ENCODE results near the gene GAB1.
"Not testable (repeated sequence)": the region's sequence is repeated elsewhere in the genome, so short reads cannot be mapped to it uniquely, and the experiment has no call there.

GAB1 gene

DNA sequence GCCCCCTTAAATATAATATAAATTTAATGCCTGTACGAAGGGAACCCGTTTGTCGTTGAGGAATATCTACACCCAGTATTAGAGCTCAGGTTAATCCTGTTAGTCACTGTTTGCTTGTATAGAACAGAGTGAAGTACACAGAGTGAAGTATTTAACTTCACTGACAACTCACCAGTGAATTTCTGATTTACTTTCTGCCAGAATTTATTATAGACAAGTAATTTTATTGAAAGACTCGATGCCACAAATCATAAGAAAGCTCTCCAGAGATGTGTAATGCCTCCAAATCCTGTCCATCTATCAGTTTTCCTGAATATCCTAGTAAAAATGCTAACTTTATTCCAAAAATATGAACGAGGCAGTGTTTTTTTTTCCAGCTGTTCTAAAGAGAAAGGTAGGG lies 1.6 kb downstream of the GAB1 start:
- DNase-seq (ENCODE audit: low read depth) = no peak

- DNase-seq (ENCODE audit: low read depth) = no peak
These were observed 2.8 kb downstream of the GAB1 start for GRCh38 chr4:143339497-143339896.

DNA sequence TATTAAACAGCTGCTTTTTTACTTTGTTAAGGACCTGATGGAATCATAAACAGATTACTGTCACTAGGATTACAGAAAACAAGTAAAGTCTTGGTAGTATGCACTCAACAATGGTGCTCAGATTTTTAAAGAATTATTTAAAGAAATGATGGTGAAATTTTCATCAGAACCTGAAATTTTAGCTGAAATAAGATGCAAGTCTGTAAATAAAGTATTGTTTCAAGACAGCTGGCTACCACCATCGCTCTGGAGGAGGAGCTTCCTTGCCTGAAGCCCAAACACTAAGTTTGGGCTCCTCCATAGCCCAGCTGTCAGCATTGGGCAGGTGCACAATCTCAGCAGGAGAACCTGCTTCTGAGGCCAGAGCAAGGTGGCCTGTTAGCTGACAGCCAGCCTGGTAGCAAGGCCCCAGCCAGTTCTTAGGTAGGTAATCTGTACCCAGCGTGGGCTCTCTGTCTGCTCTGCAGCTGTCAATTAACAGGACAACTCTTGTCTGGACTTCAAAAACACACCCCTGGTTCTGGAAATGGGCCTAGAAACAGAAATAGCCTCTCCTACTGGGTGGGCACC lies 4.6 kb downstream of the GAB1 start:
- DNase-seq (ENCODE audit: low read depth) = no peak

- no peak for DNase-seq (ENCODE audit: low read depth)
These were observed 6.7 kb downstream of the GAB1 start for GRCh38 chr4:143343276-143343831.

GRCh38 chr4:143344041-143344440 lies 7.4 kb downstream of the GAB1 start:
- no peak for DNase-seq (ENCODE audit: low read depth)

GRCh38 chr4:143344774-143345173 lies 8.1 kb downstream of the GAB1 start:
- no peak for DNase-seq (ENCODE audit: low read depth)

DNA sequence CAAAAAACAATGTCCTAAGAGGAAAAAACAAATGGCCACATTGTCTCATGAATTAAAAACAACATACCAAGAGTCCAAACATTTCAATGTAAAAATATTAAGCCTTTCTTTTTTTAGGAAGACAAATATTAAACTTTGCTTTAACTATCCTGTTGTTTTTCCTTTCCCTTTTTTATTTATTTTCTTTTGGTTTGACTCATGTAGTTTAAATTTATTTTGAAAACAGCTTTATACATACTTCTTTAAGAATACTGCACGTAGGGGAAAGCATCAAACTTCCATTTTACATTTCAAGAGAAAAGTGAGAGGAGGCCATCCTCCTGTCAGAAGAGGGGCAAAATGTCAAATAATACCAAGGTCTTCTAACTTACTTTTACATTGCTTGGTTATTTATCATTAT lies 8.7 kb downstream of the GAB1 start:
- no peak for DNase-seq (ENCODE audit: low read depth)

DNA sequence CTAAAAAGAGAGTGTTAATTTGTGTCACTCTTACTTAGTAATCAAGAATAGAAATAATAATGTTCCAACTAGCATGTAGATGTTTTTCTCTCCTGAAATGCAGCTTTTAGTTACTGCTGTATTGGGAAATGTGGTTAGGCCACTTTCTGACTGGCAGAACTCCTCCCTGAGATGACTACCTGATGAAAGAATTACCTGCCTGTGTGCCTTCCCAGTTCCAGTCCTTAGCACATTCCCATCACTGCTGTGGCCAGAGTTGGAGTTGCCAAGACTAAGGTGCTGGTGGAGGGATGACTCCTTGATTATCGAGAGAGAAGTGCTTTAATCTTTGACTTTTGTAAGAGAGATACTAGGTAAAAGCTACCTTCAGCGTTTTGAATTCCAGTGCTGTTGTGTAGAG lies 9.5 kb downstream of the GAB1 start:
- no peak for DNase-seq (ENCODE audit: low read depth)

- DNase-seq (ENCODE audit: low read depth) = no peak
These were observed 10.9 kb downstream of the GAB1 start for GRCh38 chr4:143347484-143348111.

GRCh38 chr4:143348233-143349077 lies 11.8 kb downstream of the GAB1 start:
- DNase-seq (ENCODE audit: low read depth) = no peak

GRCh38 chr4:143349858-143350527 lies 13.3 kb downstream of the GAB1 start:
- DNase-seq (ENCODE audit: low read depth) = not testable (repeated sequence)

DNA sequence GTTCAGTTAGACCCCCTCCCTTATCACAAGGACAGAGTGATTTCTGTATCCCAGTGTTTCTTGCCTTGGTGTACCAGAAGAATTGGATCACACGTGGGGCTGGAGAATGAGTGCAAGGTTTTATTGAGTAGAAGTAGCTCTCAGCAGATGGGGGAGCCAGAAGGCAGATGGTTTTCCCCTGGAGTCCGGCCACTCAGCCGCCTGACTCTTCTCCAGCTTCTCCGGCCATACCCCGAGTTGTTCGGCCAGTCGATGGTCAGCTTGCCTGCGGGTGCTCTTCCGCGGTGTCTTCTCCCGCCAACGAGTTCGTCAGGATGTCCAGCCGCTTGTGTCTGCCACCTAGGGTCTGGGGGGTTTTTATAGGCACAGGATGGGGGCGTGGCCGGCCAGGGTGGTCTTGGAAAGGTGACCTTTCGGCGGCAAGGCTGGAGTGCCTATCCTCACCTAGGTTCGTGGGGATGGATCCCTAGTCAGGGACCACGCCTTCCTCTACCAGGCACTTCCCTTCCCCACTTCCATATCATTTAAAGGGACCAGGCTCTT lies 14.5 kb downstream of the GAB1 start:
- DNase-seq (ENCODE audit: low read depth) = no peak

DNA sequence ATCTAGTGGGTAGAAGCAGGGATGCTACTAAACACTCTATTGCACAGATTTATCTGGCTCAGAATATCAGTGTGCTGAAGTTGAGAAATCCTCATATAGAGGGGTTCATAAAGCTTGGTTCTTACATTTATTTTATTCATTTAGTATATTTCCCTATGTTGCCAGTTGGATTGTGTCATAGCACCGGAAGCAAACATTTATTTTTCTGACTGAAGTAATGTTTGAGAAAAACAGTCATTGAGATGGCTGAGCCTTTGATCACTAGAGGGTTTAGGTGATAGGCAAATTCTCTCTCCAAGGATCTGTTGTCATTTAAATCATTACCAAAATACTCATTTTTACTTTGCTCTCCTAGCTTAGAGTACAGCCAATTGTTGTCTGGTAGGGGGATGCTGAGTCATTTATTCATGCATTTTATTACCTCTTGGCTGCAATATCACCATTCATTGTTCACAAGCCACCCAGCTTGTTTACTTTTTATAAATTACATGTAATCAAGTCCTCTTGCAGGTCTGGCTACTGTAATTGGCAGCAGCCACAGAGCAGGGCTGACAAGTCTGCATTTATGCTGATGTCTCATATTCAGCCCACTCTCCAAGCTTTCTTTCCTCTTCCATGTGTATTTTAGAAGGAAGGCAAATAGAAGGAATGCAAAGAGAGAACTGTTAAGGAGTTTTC lies 15.2 kb downstream of the GAB1 start:
- no peak for DNase-seq (ENCODE audit: low read depth)

- no peak for DNase-seq (ENCODE audit: low read depth)
These were observed 16.0 kb downstream of the GAB1 start for GRCh38 chr4:143352720-143353119.

DNA sequence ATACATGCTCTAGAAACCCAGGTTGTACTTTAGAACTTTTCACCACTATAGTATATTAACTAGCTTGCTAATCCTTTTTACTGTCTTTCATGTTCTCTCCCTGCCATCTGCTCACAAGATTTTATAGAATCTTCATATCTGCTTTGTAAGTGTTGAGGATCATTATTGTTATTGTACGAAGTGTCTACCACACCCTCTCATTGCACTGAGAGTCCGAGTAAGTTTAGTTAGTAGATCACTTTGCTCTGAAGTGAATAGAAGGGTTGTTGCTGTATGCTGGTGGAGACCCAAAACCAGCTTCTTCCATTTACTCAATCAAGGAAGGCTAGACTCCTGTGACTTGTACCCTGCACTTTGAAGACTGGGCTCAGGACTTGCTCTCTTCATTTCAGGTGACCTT lies 17.1 kb downstream of the GAB1 start:
- DNase-seq (ENCODE audit: low read depth) = no peak

GRCh38 chr4:143354990-143355389 lies 18.3 kb downstream of the GAB1 start:
- no peak for DNase-seq (ENCODE audit: low read depth)

DNA sequence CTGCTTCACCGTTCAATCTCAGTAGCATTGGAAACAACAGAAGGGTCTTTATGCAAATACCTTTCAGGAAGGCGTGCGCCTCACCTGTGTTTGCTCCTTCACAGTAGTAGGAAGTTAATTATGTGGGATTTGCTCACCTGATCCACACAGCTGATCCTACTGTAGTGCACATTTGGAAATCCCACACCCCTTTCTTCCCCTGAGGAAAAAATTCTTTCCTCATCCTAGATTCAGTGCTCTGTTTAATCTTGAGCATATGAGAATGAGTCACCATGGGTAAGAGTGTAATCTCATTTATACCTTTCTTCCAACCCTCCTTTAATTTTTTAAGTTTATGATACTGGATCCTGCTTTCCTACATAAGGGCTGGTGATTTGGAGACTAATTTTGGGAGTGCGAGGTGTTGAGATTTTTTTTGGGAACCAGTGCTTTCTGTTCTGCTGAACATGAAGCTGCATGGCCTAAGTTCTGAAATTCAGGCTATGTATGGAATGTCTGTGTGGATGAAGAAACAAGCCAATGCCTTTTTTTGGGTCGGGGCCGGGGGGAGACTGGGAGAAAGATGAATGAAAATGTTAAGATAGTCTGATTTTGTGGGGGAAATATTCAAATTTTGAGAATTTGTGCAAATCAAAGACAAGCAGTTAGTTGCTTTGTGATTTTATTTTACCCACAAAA lies 19.0 kb downstream of the GAB1 start:
- DNase-seq (ENCODE audit: low read depth) = no peak

DNA sequence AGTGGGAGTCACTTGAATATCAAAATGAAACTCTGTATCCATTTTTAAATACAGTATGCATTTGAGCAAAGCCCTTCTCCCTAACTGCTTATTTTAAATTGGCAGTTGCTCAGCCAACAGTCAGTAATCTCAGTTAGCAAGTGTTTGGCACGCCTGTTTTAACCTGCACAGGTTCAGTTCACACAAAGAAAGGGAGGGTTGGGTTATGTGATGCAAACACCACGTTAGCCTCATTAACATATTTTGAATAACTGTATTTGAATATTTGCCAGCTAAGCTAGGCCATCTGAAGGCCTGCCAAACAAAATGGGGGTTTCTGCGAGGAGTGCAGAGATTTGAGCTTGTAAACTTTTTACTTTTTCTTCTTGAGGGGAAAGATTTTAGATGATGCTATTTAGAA lies 19.8 kb downstream of the GAB1 start:
- DNase-seq (ENCODE audit: low read depth) = no peak

DNA sequence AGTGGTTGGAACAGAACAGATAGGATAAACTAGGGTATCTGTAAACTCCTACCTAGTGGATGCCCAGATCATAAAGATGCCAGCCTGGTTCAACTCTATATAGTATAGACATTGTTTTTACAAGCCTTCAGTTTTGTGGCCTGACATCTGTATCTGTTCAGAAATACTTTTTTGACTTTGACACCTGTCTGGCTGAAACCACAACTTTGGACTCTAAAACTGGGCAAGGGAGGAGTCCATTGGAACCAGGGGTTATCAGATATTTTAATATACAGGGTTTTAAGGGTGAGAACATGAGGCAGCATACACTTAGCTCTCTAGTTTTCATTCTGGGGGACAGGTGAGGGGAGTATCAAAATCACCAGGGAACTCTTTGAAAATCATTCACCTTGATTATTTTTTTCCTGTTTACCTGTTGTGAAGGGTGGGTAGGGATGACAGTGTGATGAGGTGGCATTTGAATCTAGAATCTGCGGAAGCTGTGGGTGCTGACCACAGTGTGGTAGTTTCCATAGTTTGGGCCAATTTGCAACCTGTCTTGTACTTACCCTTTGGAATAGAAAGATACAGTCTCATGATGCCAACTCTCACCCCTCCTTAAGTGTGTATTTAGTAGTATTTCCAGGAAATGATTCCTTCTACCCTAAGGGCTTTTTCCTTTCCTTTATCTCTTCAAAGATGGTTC lies 20.6 kb downstream of the GAB1 start:
- DNase-seq (ENCODE audit: low read depth) = no peak

- no peak for DNase-seq (ENCODE audit: low read depth)
These were observed 21.7 kb downstream of the GAB1 start for GRCh38 chr4:143358419-143358818.

All from GM04504 (cell line).